GM12874 (cell line): ENCODE results near the gene POU3F1.

ENCODE experiments used
- CTCF ChIP-seq: IDR thresholded peaks from 2 replicates; pipeline ENCODE4 v1.5.1; 2011; ENCODE audit warnings: low read depth, mild to moderate bottlenecking, control low read depth, low read length, moderate library complexity; ENCODE audit not compliant: insufficient read depth

The POU3F1 gene

DNA sequence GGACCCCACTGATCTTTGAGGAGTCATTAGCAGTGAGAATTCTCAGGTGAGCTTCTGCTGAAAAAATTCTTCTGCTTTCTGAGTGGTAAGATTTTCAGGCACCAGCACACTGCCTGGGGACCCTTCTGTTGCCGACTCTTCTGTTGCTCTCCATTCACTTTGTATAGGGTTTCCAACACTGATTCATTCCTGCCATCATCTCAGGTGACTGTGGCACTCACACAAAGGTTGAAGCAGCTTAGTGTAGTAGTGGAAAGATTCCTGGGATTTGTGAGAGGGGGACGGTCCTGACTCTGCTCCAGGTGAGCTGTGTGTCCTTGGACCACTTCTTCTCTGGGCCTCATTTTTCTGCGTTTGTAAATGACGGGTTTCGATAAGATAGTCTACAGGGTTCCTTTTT is 24.6 kb downstream of the POU3F1 start:
- no peak for TF ChIP-seq CTCF

DNA sequence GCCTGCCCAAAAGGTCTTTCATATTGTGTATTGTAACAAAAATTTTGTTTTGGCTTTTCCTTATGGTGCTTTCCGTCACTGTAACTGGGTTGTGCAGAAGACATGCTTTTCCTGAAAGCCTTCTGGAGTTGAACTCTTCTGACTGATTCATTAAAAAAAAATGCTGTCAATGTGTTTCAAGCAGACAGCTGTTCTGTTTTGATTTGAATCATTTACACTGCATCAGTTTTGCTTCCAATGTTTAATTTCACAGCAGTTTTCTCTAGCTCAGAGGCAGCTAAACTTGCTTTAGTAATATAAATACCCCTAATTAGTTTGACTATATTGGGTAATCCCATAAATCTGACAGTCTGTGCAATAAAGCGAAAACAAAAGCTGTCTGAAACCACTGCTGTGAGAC is 26.2 kb downstream of the POU3F1 start:
- TF ChIP-seq CTCF, result no peak

- TF ChIP-seq CTCF, result peak; percentile 28; the same call in 1 of the 2 replicates
These were observed 27.7 kb downstream of the POU3F1 start for GRCh38 chr1:38018864-38019343.

GRCh38 chr1:38015978-38016725 is 30.4 kb downstream of the POU3F1 start:
- TF ChIP-seq CTCF, result no peak

DNA sequence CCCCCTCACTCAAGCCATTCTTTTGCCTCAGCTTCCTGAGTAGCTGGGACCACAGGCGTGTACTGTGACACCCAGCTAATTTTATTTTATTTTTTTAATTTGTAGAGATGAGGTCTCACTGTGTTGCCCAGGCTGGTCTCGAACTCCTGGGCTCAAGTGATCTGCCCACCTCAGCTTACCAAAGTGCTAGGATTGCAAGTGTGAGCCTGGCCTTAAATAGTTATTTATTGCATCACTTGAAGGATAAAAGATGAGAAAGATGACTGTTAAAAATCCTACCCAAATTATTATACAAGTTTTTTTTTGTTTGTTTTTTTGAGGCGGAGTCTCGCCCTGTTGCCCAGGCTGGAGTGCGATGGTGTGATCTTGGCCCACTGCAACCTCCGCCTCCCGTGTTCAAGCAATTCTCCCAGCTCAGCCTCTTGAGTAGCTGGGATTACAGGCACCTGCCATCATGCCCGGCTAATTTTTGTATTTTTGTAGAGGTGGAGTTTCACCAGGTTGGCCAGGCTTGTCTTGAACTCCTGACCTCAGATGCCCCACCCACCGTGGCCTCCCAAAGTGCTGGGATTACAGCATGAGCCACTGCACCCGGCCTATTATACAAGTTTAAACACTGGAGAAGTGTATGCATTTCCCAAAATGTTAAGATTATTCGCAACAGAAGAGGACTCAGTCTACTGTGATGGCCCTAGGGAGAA is 31.7 kb downstream of the POU3F1 start:
- no peak for TF ChIP-seq CTCF

GRCh38 chr1:38014171-38014570 is 32.4 kb downstream of the POU3F1 start:
- TF ChIP-seq CTCF, result no peak

GRCh38 chr1:38013227-38013622 is 33.4 kb downstream of the POU3F1 start:
- no peak for TF ChIP-seq CTCF
